SK-N-MC (cell line): ENCODE results near the gene NLRC5.

Experiments
- EZH2 ChIP-seq: fragments of 200-600 bp; sonication (generic); IDR thresholded peaks from one replicate; pipeline ENCODE4 v1.6.1; 2017; ENCODE audit warnings: antibody characterized with exemption
- POLR2AphosphoS5 ChIP-seq: IDR thresholded peaks from 2 replicates; pipeline ENCODE4 v1.6.1; 2012; ENCODE audit warnings: mild to moderate bottlenecking, low read depth, low read length, borderline replicate concordance

DNA sequence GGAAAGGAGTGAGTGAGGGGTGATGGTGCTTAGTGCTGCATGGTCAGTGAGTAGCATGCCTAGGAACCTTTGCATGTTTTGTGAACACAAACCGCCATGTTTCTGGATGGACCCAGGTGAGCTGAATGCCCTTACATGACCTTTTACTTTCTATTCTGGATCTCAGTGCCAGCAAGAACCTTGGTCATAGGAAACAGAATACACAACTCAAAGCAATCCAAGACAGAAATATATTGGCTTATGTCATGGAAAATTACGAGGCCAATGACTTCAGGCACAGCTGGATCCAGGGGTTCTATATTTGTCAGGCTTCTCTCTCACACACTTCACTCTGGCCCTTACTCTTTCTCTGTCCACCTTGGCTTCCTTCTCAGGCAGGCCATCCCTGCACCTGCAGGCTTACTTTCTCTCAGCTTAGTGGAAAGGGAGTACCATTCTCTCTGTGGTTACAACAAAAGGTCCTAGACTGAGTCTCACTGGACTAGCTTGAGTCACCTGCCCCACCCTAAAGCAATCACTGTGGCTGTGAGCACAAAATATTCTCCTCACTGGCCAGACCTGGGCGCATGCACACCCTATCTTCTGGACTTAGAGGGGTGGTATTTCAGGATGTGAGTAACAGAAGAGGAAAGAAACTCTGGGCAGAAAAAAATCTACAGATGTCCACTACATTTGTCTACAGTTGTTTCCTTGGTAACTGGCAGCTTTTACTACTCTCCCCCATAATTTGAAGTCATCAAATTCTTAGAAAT lies 82.7 kb downstream of the NLRC5 start:
- TF ChIP-seq POLR2AphosphoS5 (no peak), EZH2 (no peak)
